Measurements from ENCODE around the gene SP140L.

DNA sequence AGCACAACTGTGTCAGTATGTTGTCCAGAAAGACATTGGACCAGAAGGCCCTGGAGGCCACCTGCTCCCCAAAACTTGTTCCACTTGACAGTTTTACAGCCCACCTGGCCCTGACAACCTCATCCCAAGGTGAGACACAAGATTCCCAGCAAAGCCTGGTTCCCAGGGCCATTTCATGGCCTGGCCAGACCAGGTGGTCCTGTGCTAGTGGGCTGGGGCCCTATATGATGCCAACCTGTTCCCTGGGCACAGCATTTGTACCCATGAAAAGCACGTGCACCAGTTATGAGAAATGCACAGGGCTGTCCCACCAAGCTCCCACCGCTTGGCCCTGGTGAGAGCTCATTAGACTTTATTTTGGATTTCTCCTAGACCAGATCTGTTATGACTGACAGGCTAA, 6.0 kb upstream of the SP140L start:
- TF ChIP-seq RAD21 (IDR thresholded peaks at IDR 0.05; ENCODE audit: low read depth) (no peak), TAF1 (IDR thresholded peaks at IDR 0.05; ENCODE audit: low read depth) (no peak), EGR1 (IDR thresholded peaks at IDR 0.05) (no peak)
- TF ChIP-seq, protein P1, sequence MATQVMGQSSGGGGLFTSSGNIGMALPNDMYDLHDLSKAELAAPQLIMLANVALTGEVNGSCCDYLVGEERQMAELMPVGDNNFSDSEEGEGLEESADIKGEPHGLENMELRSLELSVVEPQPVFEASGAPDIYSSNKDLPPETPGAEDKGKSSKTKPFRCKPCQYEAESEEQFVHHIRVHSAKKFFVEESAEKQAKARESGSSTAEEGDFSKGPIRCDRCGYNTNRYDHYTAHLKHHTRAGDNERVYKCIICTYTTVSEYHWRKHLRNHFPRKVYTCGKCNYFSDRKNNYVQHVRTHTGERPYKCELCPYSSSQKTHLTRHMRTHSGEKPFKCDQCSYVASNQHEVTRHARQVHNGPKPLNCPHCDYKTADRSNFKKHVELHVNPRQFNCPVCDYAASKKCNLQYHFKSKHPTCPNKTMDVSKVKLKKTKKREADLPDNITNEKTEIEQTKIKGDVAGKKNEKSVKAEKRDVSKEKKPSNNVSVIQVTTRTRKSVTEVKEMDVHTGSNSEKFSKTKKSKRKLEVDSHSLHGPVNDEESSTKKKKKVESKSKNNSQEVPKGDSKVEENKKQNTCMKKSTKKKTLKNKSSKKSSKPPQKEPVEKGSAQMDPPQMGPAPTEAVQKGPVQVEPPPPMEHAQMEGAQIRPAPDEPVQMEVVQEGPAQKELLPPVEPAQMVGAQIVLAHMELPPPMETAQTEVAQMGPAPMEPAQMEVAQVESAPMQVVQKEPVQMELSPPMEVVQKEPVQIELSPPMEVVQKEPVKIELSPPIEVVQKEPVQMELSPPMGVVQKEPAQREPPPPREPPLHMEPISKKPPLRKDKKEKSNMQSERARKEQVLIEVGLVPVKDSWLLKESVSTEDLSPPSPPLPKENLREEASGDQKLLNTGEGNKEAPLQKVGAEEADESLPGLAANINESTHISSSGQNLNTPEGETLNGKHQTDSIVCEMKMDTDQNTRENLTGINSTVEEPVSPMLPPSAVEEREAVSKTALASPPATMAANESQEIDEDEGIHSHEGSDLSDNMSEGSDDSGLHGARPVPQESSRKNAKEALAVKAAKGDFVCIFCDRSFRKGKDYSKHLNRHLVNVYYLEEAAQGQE (IDR thresholded peaks at IDR 0.05; ENCODE audit: low read depth), result no peak
- TF ChIP-seq, protein P2, sequence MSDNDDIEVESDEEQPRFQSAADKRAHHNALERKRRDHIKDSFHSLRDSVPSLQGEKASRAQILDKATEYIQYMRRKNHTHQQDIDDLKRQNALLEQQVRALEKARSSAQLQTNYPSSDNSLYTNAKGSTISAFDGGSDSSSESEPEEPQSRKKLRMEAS (IDR thresholded peaks at IDR 0.05), result no peak
